Right ventricle myocardium inferior (tissue), 1 donor: ENCODE measurements around the gene APOBEC3G. TPM values are rescaled to one million over a fixed set of nuclear protein-coding genes. Genes with fewer than 3 reads are reported as not detected.
A peak's percentile ranks its signal among the peaks of the same experiment; 100 is the strongest.

Source experiments
- ATAC-seq: fragments of 200-7000 bp; cut with Tn5 transposase; one replicate; pipeline ENCODE4 v1.9.1; 2020; ENCODE audit warnings: mild to moderate bottlenecking, moderate library complexity
- DNase-seq: peaks from one replicate; pipeline ENCODE4 v3.0.0; 2021; ENCODE audit errors: missing footprints
- intact Hi-C: fragments of 100-400 bp; cut with DNase I; formaldehyde crosslinking; loops from one replicate; pipeline ENCODE4 v1.11.0; 2022
- total RNA-seq: library from RNA; stranded (reverse); fragmentation: NEBNext Ultra II Directional; extraction: Animal tissue kit (Norgen Biotek cat#: 25700); gene quantifications from one replicate; pipeline ENCODE4 v1.2.1, GENCODE V29; 2021
- donor health status: DM: no; HTN: yes; CAD: no; lungs with severe emphysema.

APOBEC3G gene
- total RNA-seq, 1 donor from 2014 or later: 3.3 TPM

GRCh38 chr22:39110631-39111561 lies 33.8 kb downstream of the APOBEC3G start:
- DNase-seq: no peak
- ATAC-seq: no peak
- intact Hi-C loops: no loop called here

GRCh38 chr22:39114112-39114511 lies 37.0 kb downstream of the APOBEC3G start:
- ATAC-seq: no peak
- no peak for DNase-seq
- intact Hi-C loops: no loop called here

- ATAC-seq (no peak), DNase-seq (no peak)
- intact Hi-C loops: loop anchor here (5.0 kb wide), 1 partner anchor 108 kb away; no protein-coding TSS in a partner anchor
These were observed 38.5 kb downstream of the APOBEC3G start for GRCh38 chr22:39115570-39115969.

GRCh38 chr22:39115977-39116621 lies 39.0 kb downstream of the APOBEC3G start:
- intact Hi-C loops: loop anchor here (5.0 kb wide), 1 partner anchor 109 kb away; no protein-coding TSS in a partner anchor
- DNase-seq: no peak
- ATAC-seq: no peak

- DNase-seq (no peak), ATAC-seq (no peak)
- intact Hi-C loops: loop anchor here (5.0 kb wide), 1 partner anchor 110 kb away; no protein-coding TSS in a partner anchor
These were observed 40.6 kb downstream of the APOBEC3G start for GRCh38 chr22:39117585-39118191.

GRCh38 chr22:39120983-39121382 lies 43.9 kb downstream of the APOBEC3G start:
- no peak for DNase-seq
- no peak for ATAC-seq
- intact Hi-C loops: loop anchor here (5.0 kb wide), 1 partner anchor 354 kb away; no protein-coding TSS in a partner anchor

- intact Hi-C loops: loop anchor here (2.0 to 5.0 kb wide), 2 partner anchors 252 to 356 kb away; no protein-coding TSS in a partner anchor
- DNase-seq (no peak), ATAC-seq (no peak)
These were observed 45.8 kb downstream of the APOBEC3G start for GRCh38 chr22:39122772-39123470.

GRCh38 chr22:39123751-39124581 lies 46.9 kb downstream of the APOBEC3G start:
- ATAC-seq: no peak
- intact Hi-C loops: loop anchor here (2.0 to 5.0 kb wide), 2 partner anchors 253 to 357 kb away; no protein-coding TSS in a partner anchor
- DNase-seq: no peak

GRCh38 chr22:39125622-39126021 lies 48.5 kb downstream of the APOBEC3G start:
- intact Hi-C loops: no loop called here
- ATAC-seq (no peak), DNase-seq (no peak)

GRCh38 chr22:39128508-39128907 lies 51.4 kb downstream of the APOBEC3G start:
- intact Hi-C loops: no loop called here
- no peak for DNase-seq

GRCh38 chr22:39129081-39129480 lies 52.0 kb downstream of the APOBEC3G start:
- ATAC-seq: no peak

More at GRCh38 chr22:39128508-39128907, 51.4 kb downstream of the APOBEC3G start:
- no peak for ATAC-seq

GRCh38 chr22:39129746-39130145 lies 52.7 kb downstream of the APOBEC3G start:
- intact Hi-C loops: no loop called here
- no peak for DNase-seq
- no peak for ATAC-seq

More at GRCh38 chr22:39129081-39129480, 52.0 kb downstream of the APOBEC3G start:
- intact Hi-C loops: no loop called here
- DNase-seq: no peak

- ATAC-seq: no peak
- no peak for DNase-seq
- intact Hi-C loops: no loop called here
These were observed 53.2 kb downstream of the APOBEC3G start for GRCh38 chr22:39130152-39130704.

- no peak for DNase-seq
- ATAC-seq: peak; percentile 23
- intact Hi-C loops: no loop called here
These were observed 54.1 kb downstream of the APOBEC3G start for GRCh38 chr22:39130892-39131855.

- no peak for DNase-seq
These were observed 55.2 kb downstream of the APOBEC3G start for GRCh38 chr22:39132281-39132680.

GRCh38 chr22:39132871-39133524 lies 55.9 kb downstream of the APOBEC3G start:
- ATAC-seq: no peak
- intact Hi-C loops: no loop called here
- no peak for DNase-seq

More at GRCh38 chr22:39132281-39132680, 55.2 kb downstream of the APOBEC3G start:
- intact Hi-C loops: no loop called here
- no peak for ATAC-seq
